ENCODE measurements around the gene TEDDM1.

The TEDDM1 gene

GRCh38 chr1:182350839-182351238, 49.6 kb downstream of the TEDDM1 start:
- TF ChIP-seq, protein P1, sequence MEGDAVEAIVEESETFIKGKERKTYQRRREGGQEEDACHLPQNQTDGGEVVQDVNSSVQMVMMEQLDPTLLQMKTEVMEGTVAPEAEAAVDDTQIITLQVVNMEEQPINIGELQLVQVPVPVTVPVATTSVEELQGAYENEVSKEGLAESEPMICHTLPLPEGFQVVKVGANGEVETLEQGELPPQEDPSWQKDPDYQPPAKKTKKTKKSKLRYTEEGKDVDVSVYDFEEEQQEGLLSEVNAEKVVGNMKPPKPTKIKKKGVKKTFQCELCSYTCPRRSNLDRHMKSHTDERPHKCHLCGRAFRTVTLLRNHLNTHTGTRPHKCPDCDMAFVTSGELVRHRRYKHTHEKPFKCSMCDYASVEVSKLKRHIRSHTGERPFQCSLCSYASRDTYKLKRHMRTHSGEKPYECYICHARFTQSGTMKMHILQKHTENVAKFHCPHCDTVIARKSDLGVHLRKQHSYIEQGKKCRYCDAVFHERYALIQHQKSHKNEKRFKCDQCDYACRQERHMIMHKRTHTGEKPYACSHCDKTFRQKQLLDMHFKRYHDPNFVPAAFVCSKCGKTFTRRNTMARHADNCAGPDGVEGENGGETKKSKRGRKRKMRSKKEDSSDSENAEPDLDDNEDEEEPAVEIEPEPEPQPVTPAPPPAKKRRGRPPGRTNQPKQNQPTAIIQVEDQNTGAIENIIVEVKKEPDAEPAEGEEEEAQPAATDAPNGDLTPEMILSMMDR (IDR thresholded peaks at IDR 0.05; ENCODE audit: insufficient read depth, low read length, poor library complexity, severe bottlenecking): no peak
- H3K4me3 ChIP-seq (replicated peaks; ENCODE audit: low read depth, low read length): no peak overlapping the region
- H3K27me3 ChIP-seq (replicated peaks; ENCODE audit: control insufficient read depth, insufficient read depth, low read length): no peaks in the 10 kb centered on the region
- H3K36me3 ChIP-seq (ENCODE audit: control insufficient read depth, insufficient read depth, low read length): no peaks in the 10 kb centered on the region
- no peak for DNase-seq (ENCODE audit: extremely low read depth, insufficient read length)

- H3K36me3 ChIP-seq (ENCODE audit: control insufficient read depth, insufficient read depth, low read length): no peaks in the 10 kb centered on the region
Observed at GRCh38 chr1:182348961-182349747, 51.3 kb downstream of the TEDDM1 start.

More at GRCh38 chr1:182348961-182349747, 51.3 kb downstream of the TEDDM1 start:
- TF ChIP-seq, protein P1 (IDR thresholded peaks at IDR 0.05; ENCODE audit: insufficient read depth, low read length, poor library complexity, severe bottlenecking): no peak
- DNase-seq (ENCODE audit: extremely low read depth, insufficient read length): no peak
- Histone ChIP-seq H3K27me3 (replicated peaks; ENCODE audit: control insufficient read depth, insufficient read depth, low read length) (no peaks in the 10 kb centered on the region), H3K4me3 (replicated peaks; ENCODE audit: low read depth, low read length) (no peak overlapping the region)
